ENCODE results near the gene GPC6. TPM values are rescaled to one million over a fixed set of nuclear protein-coding genes. Genes with fewer than 3 reads are reported as not detected.
A peak's percentile ranks its signal among the peaks of the same experiment; 100 is the strongest.
"Not testable (repeated sequence)": the region's sequence is repeated elsewhere in the genome, so short reads cannot be mapped to it uniquely, and the experiment has no call there.

Gene GPC6
- polyA plus RNA-seq, 1 donor = 26.7 TPM

GRCh38 chr13:94298346-94298745 is 1071.7 kb downstream of the GPC6 start:
- no peaks in the 10 kb centered on the region for H3K36me3 ChIP-seq (ENCODE audit: control insufficient read depth, insufficient read depth, low read length)
- H3K27me3 ChIP-seq (ENCODE audit: control insufficient read depth, insufficient read depth, low read length) = no peaks in the 10 kb centered on the region
- no peaks in the 10 kb centered on the region for H3K9me3 ChIP-seq (ENCODE audit: control insufficient read depth, low read depth, low read length)
- no peaks in the 10 kb centered on the region for H3K4me1 ChIP-seq (ENCODE audit: control insufficient read depth, insufficient read depth, low read length)
- DNase-seq = no peak
- no peak overlapping the region for H3K27ac ChIP-seq (ENCODE audit: low read length)
- 100% methylated on average over 1 of the region's 4 CpGs for WGBS (ENCODE audit: insufficient coverage, low lambda C conversion rate)
- H3K4me3 ChIP-seq (ENCODE audit: low read length) = no peak overlapping the region

GRCh38 chr13:94300401-94300800 is 1073.8 kb downstream of the GPC6 start:
- Histone ChIP-seq H3K9me3 (ENCODE audit: control insufficient read depth, low read depth, low read length) (no peaks in the 10 kb centered on the region), H3K4me3 (ENCODE audit: low read length) (no peak overlapping the region), H3K27me3 (ENCODE audit: control insufficient read depth, insufficient read depth, low read length) (no peaks in the 10 kb centered on the region), H3K4me1 (ENCODE audit: control insufficient read depth, insufficient read depth, low read length) (peaks cover 4% of the 10 kb centered on the region), H3K36me3 (ENCODE audit: control insufficient read depth, insufficient read depth, low read length) (no peaks in the 10 kb centered on the region), H3K27ac (ENCODE audit: low read length) (no peak overlapping the region)
- WGBS (ENCODE audit: insufficient coverage, low lambda C conversion rate) = no CpG with 5 or more reads among the region's 4 CpGs
- DNase-seq = no peak

- H3K4me3 ChIP-seq (ENCODE audit: low read length) = no peak overlapping the region
Observed at GRCh38 chr13:94301487-94301886, 1074.9 kb downstream of the GPC6 start.

GRCh38 chr13:94302847-94303565 is 1076.4 kb downstream of the GPC6 start:
- not testable (repeated sequence) for H3K4me3 ChIP-seq (ENCODE audit: low read length); H3K27ac ChIP-seq (ENCODE audit: low read length); H3K36me3 ChIP-seq (ENCODE audit: control insufficient read depth, insufficient read depth, low read length); DNase-seq; H3K4me1 ChIP-seq (ENCODE audit: control insufficient read depth, insufficient read depth, low read length); H3K9me3 ChIP-seq (ENCODE audit: control insufficient read depth, low read depth, low read length); H3K27me3 ChIP-seq (ENCODE audit: control insufficient read depth, insufficient read depth, low read length)
- WGBS (ENCODE audit: insufficient coverage, low lambda C conversion rate) = no CpG with 5 or more reads among the region's 20 CpGs

More at GRCh38 chr13:94301487-94301886, 1074.9 kb downstream of the GPC6 start:
- DNase-seq = no peak
- Histone ChIP-seq H3K9me3 (ENCODE audit: control insufficient read depth, low read depth, low read length) (no peaks in the 10 kb centered on the region), H3K36me3 (ENCODE audit: control insufficient read depth, insufficient read depth, low read length) (no peaks in the 10 kb centered on the region), H3K27ac (ENCODE audit: low read length) (no peak overlapping the region), H3K27me3 (ENCODE audit: control insufficient read depth, insufficient read depth, low read length) (no peaks in the 10 kb centered on the region), H3K4me1 (ENCODE audit: control insufficient read depth, insufficient read depth, low read length) (peaks cover 4% of the 10 kb centered on the region)
- no CpG with 5 or more reads among the region's 1 CpG for WGBS (ENCODE audit: insufficient coverage, low lambda C conversion rate)

- whole genome bisulfite sequencing (ENCODE audit: insufficient coverage, low lambda C conversion rate) = 42% methylated on average over 3 of the region's 7 CpGs
- Histone ChIP-seq H3K9me3 (ENCODE audit: control insufficient read depth, low read depth, low read length) (no peaks in the 10 kb centered on the region), H3K27me3 (ENCODE audit: control insufficient read depth, insufficient read depth, low read length) (no peaks in the 10 kb centered on the region), H3K4me1 (ENCODE audit: control insufficient read depth, insufficient read depth, low read length) (peaks cover 4% of the 10 kb centered on the region), H3K4me3 (ENCODE audit: low read length) (no peak overlapping the region), H3K36me3 (ENCODE audit: control insufficient read depth, insufficient read depth, low read length) (no peaks in the 10 kb centered on the region), H3K27ac (ENCODE audit: low read length) (no peak overlapping the region)
- peak in 1 of 2 donors; percentile 37 for DNase-seq
Observed at GRCh38 chr13:94303644-94304174, 1077.1 kb downstream of the GPC6 start.

- peaks cover 4% of the 10 kb centered on the region for H3K4me1 ChIP-seq (ENCODE audit: control insufficient read depth, insufficient read depth, low read length)
- no peak overlapping the region for H3K27ac ChIP-seq (ENCODE audit: low read length)
- no peaks in the 10 kb centered on the region for H3K9me3 ChIP-seq (ENCODE audit: control insufficient read depth, low read depth, low read length)
- no peaks in the 10 kb centered on the region for H3K27me3 ChIP-seq (ENCODE audit: control insufficient read depth, insufficient read depth, low read length)
- H3K4me3 ChIP-seq (ENCODE audit: low read length) = no peak overlapping the region
- DNase-seq = no peak
- no peaks in the 10 kb centered on the region for H3K36me3 ChIP-seq (ENCODE audit: control insufficient read depth, insufficient read depth, low read length)
- 60% methylated on average over 1 of the region's 2 CpGs for WGBS (ENCODE audit: insufficient coverage, low lambda C conversion rate)
Observed at GRCh38 chr13:94305033-94305432, 1078.4 kb downstream of the GPC6 start.

GRCh38 chr13:94305463-94305862 is 1078.9 kb downstream of the GPC6 start:
- Histone ChIP-seq H3K4me1 (ENCODE audit: control insufficient read depth, insufficient read depth, low read length) (peaks cover 4% of the 10 kb centered on the region), H3K9me3 (ENCODE audit: control insufficient read depth, low read depth, low read length) (no peaks in the 10 kb centered on the region), H3K27me3 (ENCODE audit: control insufficient read depth, insufficient read depth, low read length) (no peaks in the 10 kb centered on the region), H3K4me3 (ENCODE audit: low read length) (no peak overlapping the region), H3K27ac (ENCODE audit: low read length) (no peak overlapping the region), H3K36me3 (ENCODE audit: control insufficient read depth, insufficient read depth, low read length) (no peaks in the 10 kb centered on the region)
- 60% methylated on average over 1 of the region's 1 CpG for WGBS (ENCODE audit: insufficient coverage, low lambda C conversion rate)
- no peak for DNase-seq

GRCh38 chr13:94305934-94306333 is 1079.3 kb downstream of the GPC6 start:
- no peak for DNase-seq
- Histone ChIP-seq H3K36me3 (ENCODE audit: control insufficient read depth, insufficient read depth, low read length) (no peaks in the 10 kb centered on the region), H3K27me3 (ENCODE audit: control insufficient read depth, insufficient read depth, low read length) (no peaks in the 10 kb centered on the region), H3K9me3 (ENCODE audit: control insufficient read depth, low read depth, low read length) (no peaks in the 10 kb centered on the region), H3K27ac (ENCODE audit: low read length) (no peak overlapping the region), H3K4me1 (ENCODE audit: control insufficient read depth, insufficient read depth, low read length) (peaks cover 4% of the 10 kb centered on the region), H3K4me3 (ENCODE audit: low read length) (no peak overlapping the region)
- WGBS (ENCODE audit: insufficient coverage, low lambda C conversion rate) = no CpG with 5 or more reads among the region's 4 CpGs

- 86% methylated on average over 1 of the region's 4 CpGs for WGBS (ENCODE audit: insufficient coverage, low lambda C conversion rate)
- no peak overlapping the region for H3K4me3 ChIP-seq (ENCODE audit: low read length)
- no peaks in the 10 kb centered on the region for H3K9me3 ChIP-seq (ENCODE audit: control insufficient read depth, low read depth, low read length)
- H3K4me1 ChIP-seq (ENCODE audit: control insufficient read depth, insufficient read depth, low read length) = peaks cover 2% of the 10 kb centered on the region
- no peak overlapping the region for H3K27ac ChIP-seq (ENCODE audit: low read length)
- DNase-seq = no peak
- H3K27me3 ChIP-seq (ENCODE audit: control insufficient read depth, insufficient read depth, low read length) = no peaks in the 10 kb centered on the region
- no peaks in the 10 kb centered on the region for H3K36me3 ChIP-seq (ENCODE audit: control insufficient read depth, insufficient read depth, low read length)
Observed at GRCh38 chr13:94308832-94309231, 1082.2 kb downstream of the GPC6 start.

- H3K4me3 ChIP-seq (ENCODE audit: low read length) = no peak overlapping the region
- H3K4me1 ChIP-seq (ENCODE audit: control insufficient read depth, insufficient read depth, low read length) = no peaks in the 10 kb centered on the region
- no peak for DNase-seq
- no CpG with 5 or more reads among the region's 3 CpGs for WGBS (ENCODE audit: insufficient coverage, low lambda C conversion rate)
- H3K27ac ChIP-seq (ENCODE audit: low read length) = no peak overlapping the region
- H3K36me3 ChIP-seq (ENCODE audit: control insufficient read depth, insufficient read depth, low read length) = no peaks in the 10 kb centered on the region
- H3K27me3 ChIP-seq (ENCODE audit: control insufficient read depth, insufficient read depth, low read length) = no peaks in the 10 kb centered on the region
- H3K9me3 ChIP-seq (ENCODE audit: control insufficient read depth, low read depth, low read length) = no peaks in the 10 kb centered on the region
Observed at GRCh38 chr13:94309576-94309975, 1083.0 kb downstream of the GPC6 start.
